ENCODE measurements around the gene HPGD.
"Not testable (repeated sequence)": the region's sequence is repeated elsewhere in the genome, so short reads cannot be mapped to it uniquely, and the experiment has no call there.

Gene HPGD

GRCh38 chr4:174526731-174527130 is 4.4 kb upstream of the HPGD start:
- DNase-seq (ENCODE audit: low read depth), result no peak

DNA sequence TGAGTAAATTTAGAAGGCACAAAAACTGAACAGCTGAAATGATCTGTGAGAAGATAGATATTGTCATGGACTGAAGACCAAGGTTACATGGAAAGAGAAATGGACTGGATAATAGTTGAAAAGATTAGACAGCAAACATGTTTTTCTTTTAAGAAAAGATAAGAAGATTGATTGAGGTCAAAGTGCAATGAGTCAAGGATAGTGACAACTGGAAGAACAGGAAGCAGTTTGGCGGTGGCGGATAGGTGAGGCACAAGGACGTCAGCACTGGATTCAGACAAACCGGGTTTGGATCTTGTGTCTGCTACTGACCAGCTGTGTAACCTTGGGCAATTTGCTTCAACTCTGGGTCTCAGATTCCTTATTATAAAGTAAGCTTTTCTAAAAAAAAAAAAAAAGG is 2.0 kb upstream of the HPGD start:
- no peak for DNase-seq (ENCODE audit: low read depth)

DNA sequence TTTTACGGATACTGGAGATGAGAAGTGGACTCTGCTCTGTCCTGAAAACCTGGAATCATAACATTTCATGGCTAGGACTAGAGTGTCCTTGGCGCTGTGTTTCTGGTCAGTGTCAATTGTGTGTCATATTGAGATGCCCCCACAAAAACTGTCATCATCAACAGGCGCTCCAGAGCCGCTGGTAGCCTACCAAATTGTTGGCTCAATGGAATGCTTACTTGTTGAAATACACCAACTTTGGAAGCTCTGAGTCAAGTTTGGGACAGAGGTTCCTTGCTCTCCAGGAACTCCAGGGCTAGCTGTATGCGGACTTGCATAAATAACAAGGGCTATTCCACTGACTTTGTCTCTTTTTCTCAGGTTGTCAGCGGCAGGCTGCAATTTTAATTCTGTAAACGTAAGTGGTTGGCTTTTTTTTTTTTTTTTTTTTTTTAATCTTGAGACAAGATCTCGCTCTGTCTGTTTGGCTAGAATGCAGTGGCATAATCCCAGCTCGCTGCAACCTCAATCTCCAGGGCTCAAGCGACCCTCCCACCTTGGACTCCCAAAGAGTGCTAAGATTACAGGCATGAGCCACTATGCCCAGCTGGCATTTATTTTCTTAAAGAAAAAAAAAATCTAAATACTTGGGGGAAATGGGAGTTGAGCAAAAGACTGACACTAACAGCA is 871 bp upstream of the HPGD start:
- no peak for DNase-seq (ENCODE audit: low read depth)

- DNase-seq (ENCODE audit: low read depth), result no peak
These were observed 497 bp downstream of the HPGD start for GRCh38 chr4:174521800-174522182.

DNA sequence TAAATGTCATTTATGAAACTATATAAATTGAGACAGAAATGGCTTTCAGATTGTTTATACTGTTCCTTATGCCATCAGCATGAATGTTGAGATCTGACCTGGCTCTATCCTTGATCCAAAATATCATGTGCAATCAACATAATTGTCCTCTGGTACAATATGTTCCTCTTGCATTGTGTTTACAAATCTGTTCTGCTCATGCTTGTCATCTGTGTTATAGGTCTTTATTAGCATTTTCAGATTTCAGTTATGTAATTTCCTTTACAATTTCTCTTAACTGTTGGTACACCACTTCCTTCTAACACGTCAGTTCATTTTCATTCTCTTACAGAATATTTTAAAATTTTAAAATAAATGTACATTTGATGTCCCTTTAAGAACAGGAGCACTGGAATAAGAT is 1.6 kb downstream of the HPGD start:
- no peak for DNase-seq (ENCODE audit: low read depth)

DNA sequence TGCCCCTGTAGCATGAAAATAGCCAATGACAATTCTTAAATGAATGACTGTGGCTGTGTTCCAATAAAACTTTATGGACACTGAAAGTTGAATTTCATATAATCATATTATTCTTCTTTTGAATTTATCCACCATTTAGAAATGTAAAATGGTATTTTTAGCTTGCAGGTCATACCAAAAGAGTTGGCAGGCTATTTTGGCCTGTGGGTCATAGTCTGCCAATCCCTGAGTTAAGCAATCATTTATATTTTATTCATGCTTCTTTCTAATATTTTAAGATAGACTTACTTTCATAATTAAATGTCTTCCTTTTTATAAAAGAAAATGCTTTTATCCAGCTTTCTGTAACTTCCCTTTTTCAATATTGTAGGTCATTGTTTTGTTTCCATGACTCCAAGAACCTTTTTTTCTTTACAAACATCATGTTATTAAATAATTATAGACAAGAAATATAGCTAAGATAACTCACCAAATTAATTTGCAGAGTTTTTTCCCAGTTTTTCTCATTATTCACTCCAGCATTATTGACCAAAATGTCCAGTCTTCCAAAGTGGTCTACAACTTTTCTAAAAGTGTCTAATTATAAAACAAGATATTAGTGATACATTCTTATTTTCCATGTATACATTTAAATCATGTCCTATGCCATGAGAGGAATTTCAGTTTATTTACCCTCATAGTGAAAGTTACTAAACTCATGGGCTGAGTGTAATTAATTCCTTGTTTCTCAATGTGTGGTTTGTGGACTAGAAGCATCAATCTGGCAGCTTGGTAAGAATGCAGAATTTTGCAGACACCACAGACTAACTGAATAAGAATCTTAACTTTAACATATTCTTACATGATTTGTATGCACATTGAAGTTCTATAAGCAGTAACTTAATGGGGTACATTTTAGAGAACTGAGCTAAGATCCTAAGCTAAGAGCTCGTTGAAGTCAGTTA is 4.5 kb downstream of the HPGD start:
- DNase-seq (ENCODE audit: low read depth), result no peak

- no peak for DNase-seq (ENCODE audit: low read depth)
These were observed 5.5 kb downstream of the HPGD start for GRCh38 chr4:174516794-174517193.

- DNase-seq (ENCODE audit: low read depth), result no peak
These were observed 5.9 kb downstream of the HPGD start for GRCh38 chr4:174516345-174516744.

DNA sequence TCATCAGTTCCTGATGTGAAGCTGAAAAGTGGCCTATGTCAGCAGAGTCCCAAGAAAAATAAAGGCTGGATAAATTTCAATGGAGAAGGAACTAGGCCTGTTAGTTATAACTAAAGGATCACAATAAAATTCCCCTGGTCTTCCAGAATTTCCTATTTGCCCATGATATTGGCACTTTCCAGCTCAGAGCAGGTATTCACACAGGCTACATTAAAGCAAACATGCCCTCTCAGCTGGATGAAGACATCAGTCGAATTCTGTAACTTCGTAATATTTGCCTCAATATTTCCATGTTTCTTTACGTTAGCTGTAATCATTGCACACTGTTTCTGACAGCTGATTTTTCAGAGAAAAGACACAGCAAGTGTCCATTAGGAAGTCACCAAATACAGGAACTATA is 9.5 kb downstream of the HPGD start:
- no peak for DNase-seq (ENCODE audit: low read depth)

DNA sequence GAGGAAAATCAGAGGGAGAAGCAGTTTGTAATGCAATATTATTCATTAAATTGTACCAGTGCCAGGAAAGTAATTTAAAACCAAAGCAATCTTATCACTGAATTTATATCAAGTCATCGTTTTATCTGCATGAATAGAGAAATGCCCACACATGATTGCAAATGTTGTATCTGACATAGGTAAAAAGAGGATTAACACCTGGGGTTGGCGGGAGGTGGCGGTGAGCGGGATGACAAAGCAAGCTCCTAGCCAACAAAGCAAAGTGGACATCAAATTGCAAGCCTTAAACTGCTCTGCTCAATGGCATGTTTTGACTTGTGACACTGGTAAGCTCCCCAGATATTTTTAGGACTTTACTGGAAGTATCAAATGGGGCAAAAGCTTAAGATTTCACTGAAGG is 16.4 kb downstream of the HPGD start:
- DNase-seq (ENCODE audit: low read depth), result no peak

- DNase-seq (ENCODE audit: low read depth), result no peak
These were observed 17.3 kb downstream of the HPGD start for GRCh38 chr4:174505007-174505406.

DNA sequence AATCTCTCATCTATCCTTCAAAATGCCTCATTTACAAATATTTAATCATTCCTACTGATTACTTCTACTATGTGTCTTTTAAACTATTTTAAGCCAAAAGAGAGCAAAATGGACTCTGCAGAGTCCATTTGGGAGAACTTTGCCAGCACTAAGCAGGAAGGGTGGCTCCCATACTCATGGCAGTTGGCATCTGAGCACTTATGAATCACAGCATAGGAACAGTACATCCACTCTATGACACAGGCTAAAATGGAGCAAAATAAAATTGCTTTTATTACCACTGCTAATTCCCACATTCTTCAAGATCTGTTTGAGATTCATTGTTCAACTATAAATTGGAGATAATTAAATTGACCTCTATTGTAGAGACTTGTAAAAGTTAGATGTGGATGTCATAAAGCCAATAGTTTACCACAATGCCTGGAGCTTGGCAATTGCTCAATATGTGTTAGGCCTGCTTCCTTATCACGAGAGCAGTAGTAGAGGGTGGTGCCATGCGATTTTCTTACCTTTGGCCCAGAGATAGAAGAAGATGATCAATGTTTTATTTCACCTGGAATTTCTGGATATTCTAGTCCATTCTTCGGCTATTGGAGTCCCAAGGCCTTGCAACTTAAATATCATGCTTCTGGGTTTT is 19.1 kb downstream of the HPGD start:
- no peak for DNase-seq (ENCODE audit: low read depth)

GRCh38 chr4:174496631-174497432 is 25.5 kb downstream of the HPGD start:
- DNase-seq (ENCODE audit: low read depth), result no peak

- no peak for DNase-seq (ENCODE audit: low read depth)
These were observed 26.7 kb downstream of the HPGD start for GRCh38 chr4:174495626-174496025.

- DNase-seq (ENCODE audit: low read depth), result no peak
These were observed 27.6 kb downstream of the HPGD start for GRCh38 chr4:174494726-174495125.

DNA sequence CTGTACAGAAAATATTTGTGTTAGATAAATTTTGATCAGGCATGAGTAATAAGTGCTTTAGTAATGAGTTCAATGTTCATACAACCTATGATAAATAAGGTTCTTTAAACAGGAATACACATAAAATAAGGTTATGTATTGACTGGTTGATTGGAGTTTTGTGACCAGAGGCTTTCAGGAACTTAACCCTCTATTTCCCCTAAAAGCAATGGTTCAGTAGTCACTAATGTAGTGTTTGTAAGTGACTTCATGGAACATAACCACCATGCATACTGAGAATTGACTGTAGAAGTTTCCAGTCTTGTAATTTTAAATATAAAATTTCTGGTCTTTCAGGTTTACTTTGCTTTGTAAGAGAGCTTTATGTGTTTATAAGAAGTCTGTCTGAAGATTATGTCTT is 28.1 kb downstream of the HPGD start:
- DNase-seq (ENCODE audit: low read depth), result no peak

GRCh38 chr4:174490451-174490961 is 31.8 kb downstream of the HPGD start:
- no peak for DNase-seq (ENCODE audit: low read depth)

DNA sequence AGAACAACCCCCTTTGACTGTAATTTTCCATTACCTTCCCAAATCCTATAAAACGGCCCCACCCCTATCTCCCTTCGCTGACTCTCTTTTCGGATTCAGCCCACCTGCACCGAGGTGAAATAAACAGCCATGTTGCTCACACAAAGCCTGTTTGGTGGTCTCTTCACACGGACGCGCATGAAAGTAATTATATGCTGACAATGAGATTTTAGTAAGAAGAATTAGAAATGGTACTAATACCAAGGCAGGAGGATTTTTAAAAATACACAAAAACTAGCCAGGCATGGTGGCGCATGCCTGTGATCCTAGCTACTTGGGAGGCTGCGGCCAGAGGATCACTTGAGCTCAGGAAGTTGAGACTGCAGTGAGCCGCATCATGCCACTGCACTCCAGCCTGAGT is 33.9 kb downstream of the HPGD start:
- not testable (repeated sequence) for DNase-seq (ENCODE audit: low read depth)

DNA sequence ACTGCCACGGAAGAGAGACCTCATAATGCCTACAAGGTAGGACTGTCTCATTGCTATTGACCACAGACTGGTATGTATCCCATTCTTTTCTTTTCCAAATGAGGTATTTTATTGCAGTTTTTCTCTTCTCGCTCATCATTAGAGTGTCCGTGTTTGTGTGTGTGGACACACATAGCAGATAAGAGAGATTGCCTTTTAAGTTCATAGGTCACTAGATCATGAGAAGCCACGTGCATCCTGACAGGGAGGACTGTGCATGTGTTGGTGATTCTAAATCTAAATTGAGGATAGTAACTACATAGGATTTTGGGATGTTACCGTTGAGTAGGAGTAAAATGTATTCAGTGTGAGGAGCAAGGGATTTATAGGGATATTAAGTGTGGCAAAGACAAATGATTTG is 37.3 kb downstream of the HPGD start:
- no peak for DNase-seq (ENCODE audit: low read depth)

- DNase-seq (ENCODE audit: low read depth), result no peak
These were observed 38.5 kb downstream of the HPGD start for GRCh38 chr4:174483792-174484191.

GRCh38 chr4:174479140-174479539 is 43.1 kb downstream of the HPGD start:
- no peak for DNase-seq (ENCODE audit: low read depth)

GRCh38 chr4:174475528-174475927 is 46.8 kb downstream of the HPGD start:
- no peak for DNase-seq (ENCODE audit: low read depth)
